HG02885 (cell line): Measurements from ENCODE around the gene PAQR7.

Experiments
- ATAC-seq: cut with Tn5 transposase; IDR thresholded peaks from one replicate; pipeline ENCODE4 v1.9.1; 2021; ENCODE audit warnings: mild to moderate bottlenecking; ENCODE audit not compliant: unreplicated experiment, poor library complexity

PAQR7 gene, protein sequence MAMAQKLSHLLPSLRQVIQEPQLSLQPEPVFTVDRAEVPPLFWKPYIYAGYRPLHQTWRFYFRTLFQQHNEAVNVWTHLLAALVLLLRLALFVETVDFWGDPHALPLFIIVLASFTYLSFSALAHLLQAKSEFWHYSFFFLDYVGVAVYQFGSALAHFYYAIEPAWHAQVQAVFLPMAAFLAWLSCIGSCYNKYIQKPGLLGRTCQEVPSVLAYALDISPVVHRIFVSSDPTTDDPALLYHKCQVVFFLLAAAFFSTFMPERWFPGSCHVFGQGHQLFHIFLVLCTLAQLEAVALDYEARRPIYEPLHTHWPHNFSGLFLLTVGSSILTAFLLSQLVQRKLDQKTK

DNA sequence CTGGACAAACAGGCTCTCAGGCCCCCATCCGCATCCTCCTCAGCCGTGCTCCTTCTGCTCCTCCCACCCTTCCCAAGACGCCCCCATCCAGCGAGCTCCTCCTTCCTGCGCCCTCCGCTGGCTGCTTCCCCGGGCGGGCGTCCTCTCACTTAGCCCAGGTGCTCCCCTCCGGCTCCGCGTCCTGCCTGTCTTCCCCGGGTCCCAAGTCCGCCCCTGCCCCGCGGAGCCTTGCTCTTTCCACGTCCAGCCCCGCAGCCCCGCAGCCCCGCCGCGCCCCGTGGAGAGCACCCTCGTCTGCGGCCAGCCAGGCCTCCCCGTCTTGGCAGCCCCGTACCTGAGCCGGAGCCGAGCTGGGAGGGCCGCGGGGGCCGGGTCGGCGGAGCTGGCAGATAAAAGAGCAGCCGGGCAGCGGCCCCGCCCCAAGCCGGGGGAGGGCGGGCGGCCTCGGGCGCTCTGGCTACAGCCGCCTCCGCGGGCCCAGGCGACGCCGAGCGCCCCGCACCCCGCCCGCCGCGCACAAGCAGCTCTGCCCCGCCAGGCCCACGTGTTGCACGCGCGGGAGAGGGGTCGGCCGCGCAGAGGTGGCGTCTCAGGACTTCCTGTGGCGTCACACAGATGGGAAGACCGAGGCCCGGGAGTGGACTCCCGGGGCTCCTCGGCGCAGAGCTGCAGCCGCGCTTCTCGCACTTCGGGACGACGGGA is at the start of gene PAQR7:
Gene PAQR7 (minus strand): TSS at position 555 of the 702 bp plus-strand sequence. CDS start 11,869 bp downstream, outside the sequence.
- peak; percentile 69 for ATAC-seq

DNA sequence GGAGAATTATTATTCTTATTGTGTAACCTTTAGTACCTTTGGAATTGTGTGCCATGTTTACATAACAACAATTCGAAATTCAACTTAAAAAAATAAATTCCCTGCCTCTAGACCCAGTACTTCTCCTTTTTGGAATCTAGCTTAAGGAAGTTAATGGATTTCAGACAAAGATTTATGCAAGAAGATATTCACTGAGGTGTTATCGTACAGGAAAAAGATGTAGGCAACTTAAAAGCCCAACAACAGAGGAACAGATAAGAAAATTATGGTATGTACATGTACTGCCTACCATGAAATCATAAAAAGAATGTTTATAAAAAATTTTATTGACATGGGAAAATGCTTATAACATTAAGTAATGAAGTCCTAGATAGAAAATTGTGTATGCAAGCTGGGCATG is 48.9 kb upstream of the PAQR7 start:
- no peak for ATAC-seq

DNA sequence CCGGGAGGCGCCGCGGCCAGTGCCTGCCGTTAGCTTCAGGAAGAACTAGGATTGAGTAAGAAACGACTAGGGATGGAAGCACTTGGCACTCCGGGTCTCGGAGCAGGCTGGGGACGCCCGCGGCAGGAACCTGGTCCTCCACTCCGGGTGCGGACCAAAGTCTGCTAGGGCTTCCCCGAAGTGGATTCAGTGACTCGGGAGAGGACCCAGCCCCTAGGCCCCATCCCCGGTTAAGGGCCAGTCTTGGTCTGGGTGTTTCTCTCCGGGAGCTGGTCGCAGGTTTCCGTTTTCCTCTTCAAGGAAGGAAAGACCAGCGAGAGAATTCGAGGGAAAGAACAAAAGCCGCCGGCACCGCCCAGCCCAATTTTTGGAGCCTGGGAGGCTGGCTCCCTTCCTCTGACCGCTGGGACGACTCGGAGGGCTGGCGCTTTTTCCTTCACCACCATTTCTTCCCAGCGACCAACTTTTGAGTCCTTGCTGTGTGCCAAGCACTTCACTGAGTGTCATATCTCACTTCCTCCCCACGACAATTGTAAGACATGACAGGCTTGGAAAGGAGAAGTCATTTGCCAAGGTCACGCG is 47.6 kb upstream of the PAQR7 start:
- ATAC-seq, result no peak

DNA sequence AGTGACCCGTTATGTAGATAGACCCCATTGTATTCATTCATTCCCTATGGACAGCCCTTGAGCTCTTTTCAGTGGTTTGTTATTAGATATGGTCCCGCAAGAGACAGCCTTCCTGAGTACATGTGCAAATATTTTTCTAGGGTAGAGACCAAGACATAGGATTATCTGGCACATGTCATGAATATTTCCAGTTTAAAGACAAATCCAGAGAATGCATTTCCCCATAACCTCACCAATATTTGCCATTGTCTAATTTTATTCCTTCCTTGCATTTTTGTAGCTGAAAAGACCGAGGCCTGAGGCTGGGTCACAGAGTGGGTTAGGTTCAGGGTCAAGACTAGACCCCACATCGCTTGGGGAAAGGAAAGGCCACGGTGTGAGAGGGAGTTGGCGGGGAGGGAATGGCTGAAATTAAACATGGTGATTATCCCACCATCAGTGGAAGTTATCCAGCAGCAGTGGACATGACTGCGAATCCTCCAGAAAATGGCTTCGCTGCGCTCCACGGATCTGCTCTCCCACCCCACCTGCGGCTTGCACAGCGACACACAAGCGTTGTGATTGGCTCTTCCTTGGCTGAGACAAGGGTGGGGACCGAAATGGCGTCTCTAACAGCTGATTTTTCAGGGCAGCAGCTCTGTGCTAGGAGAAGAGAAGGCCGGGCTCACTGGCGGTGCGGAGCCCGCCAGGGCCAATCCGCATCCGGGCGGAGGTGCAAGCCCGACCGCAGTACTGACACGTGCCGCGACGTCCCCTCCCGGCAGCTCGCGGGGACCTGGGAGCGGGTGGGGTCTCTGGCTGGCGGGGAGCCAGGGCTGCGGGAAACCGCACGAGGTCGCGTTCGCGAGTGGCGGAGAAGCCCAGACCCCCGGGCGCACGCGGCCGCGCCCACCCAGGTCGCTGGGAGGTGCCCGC is 46.8 kb upstream of the PAQR7 start:
- no peak for ATAC-seq

DNA sequence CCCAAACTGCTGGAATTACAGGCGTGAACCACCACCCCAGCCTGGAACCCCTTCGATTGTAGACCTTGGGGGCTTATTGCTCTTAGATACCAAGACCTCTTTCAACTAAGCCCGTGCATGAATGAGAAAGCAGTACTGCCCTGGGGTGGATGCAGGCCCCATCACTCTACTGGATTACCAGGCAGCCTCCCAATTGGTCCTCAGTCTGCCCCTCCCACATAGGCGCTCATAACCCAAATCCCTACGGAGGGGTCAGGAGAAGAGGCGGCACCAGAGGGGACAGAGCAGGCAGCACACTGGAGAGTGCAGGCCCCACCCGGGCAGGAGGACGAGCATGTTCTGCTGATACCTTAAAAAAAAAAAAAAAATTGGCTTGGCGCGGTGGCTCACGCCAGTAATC is 43.1 kb upstream of the PAQR7 start:
- ATAC-seq, result no peak

DNA sequence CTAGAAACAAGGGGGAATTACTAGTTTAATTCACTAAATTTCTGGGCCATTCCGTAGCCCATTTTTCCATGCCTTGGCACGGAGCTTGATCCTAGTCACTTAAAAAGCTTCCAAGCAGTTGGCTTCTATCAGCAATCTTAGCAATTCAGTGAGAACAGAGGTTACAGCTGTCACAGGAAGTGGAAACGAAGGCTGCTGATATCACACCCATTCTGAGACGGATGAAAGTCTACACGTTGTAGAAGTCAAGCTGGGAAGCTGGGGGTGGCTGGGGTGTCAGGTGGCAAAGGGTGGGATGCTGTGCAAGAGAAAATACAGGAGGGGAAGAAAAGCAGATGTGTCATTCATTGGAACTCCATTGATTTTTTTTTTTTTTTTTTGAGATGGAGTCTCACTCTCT is 42.5 kb upstream of the PAQR7 start:
- ATAC-seq, result no peak

DNA sequence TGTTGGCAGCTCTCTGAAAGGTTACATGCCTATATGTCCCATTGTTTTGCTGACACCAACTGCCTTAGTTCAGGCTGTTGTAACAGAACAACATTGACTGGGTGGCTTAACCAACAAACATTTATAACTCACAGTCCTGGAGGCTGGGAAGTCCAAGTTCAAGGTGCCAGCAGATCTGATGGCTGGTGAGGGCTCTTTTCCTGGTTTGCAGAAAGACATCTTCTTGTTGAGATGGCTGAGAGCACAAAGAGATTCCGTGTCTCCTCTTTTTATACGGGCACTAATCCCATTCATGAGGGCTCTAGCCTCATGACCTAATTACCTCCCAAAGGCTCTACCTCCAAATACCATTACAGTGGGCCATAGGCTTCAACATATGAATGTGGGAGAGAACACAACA is 41.0 kb upstream of the PAQR7 start:
- ATAC-seq, result no peak

DNA sequence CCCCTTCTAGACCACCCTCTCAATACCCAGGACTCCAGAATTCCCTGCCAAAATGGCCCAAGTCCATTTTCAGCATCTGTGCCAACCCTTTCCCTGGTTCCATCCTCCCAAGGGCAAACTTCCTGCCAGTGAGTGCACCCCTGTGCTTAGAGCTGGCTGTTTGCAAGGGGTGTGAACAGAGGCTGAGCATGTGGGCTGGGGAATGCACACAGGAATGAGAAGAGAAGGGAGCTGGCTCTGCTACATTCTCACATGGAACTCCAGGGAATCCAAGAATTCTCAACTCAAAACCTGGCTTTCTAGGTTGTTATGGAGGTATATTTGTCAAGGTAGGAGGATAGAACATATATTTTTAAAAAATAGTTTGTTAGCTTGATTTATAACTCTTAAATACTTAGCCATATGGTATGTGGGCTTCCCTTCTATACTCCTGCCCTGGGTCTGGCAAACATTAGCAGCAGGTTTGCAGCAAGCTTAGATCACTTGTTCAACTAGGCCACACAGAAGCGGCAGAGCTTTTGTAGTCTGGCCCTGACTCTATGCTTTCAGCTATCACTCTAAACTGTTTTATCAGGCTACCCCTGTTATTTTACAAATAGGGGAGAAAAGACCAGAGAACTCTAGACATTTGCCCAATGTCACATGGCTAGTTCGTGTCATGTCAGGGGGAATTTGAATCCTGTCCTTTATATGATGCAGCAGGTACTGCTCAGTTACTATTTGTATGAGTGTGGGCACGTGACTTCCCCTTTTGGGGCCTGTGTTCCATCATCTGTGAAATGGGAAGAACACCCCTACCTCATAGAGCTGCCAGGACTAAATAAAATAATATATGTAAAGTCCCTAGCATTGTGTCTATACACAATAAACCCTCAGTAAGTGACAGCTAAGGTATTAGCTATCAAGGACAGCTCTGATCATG is 38.8 kb upstream of the PAQR7 start:
- no peak for ATAC-seq

DNA sequence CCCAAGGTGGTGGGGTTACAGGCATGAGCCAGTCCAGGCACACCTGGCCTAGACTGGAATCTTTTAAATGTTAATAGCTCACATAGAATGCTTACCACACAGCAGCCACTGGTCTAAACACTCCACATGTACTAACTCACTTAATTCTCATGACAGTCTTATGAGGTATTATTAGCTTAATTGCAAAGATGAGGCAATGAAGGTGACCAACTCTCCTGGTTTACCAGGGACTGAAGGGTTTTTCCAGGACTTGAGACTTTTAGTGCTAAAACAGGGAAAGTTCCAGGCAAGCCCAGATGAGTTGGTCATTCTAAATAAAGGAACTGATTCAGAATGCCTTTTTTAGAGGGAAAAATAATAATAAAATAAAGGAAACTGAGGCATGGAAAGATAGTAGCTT is 37.7 kb upstream of the PAQR7 start:
- no peak for ATAC-seq

DNA sequence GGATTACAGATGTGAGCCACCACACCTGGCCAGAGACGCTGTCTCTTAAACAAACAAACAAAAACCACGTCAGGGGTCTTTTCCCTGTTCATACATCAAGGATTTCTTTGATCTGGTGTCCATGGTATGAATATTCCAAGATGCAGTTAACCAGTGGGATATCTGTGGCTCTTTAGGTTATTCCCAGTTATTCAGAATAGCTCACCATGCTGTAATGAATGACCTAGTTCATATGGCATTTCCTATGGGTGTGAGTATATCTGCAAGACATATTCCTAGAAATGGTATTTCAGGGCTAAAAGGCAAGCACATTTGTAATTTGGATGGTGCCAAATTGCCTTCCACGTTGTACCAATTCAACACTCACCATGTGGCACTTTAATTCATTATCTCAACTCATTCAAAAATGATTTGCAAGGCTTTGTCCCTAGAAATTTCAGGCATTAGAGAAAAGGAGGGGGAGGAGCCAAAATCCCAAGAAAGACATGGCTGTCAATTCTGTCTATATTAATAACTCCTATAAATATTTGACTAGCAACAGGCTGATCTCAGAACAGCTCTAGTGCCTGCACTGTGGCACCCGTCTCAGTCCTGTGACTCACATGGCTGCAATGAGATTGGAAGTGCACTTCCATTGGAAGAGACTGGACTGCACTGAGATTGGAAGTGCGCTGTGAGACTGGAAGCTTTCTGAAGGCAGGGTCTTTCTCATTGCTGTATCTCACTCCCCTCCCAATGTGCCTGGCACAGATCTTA is 36.7 kb upstream of the PAQR7 start:
- no peak for ATAC-seq

DNA sequence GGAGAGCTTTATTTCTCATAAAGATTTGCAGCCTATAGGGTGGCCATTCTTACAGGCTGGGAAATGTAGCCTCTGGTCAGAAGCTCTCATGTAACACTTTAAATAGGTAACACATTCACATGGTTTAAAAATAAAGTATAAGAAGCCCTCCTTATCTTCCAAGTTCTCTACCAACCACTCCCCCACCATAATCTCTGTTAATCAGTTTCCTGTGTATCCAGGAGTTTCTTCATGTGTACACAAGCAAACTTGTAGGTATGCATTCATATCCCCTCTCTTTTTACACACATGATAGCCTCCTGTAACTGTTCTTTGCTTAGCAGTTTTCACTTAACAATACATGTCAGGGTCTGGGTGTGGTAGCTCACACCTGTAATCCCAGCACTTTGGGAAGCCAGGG is 35.7 kb upstream of the PAQR7 start:
- no peak for ATAC-seq

DNA sequence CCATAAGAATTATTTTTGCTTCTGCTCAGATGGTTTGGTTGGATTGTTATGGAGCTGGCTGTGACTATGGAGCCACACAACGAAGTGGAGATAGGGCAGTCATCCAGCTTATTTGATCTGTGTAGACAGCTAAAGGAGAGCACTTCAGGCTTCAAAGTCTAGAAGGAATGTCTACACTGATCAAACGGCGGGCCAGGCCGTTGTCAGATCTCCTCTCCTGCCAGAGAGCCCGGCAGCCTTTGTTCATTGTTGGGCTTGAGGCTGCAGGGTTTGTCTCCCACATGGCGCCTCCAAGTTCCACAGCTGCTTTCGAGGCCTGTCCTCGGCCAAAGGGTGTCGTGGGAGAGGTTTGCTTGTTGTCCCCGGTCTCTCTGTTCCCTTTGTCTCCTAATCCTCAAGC is 33.5 kb upstream of the PAQR7 start:
- ATAC-seq, result no peak

DNA sequence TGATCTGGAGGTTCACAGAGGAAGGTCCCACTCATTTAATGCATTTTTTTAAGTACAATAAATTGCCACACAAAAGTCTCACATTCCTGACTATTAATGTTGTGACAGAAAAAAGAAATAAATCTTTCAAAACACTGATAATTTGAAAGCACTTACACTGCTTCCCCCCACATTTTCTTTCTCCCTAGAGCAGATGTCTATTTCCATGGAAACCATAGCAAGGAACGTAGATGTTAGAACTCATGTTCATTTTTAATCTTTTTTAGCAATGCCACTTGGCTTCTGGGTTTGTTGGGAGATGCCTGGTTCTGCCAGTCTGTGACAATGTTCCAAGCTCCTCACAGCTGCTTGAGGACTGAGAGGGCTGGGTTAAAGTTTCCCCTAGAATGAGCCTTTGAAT is 32.7 kb upstream of the PAQR7 start:
- ATAC-seq, result no peak

DNA sequence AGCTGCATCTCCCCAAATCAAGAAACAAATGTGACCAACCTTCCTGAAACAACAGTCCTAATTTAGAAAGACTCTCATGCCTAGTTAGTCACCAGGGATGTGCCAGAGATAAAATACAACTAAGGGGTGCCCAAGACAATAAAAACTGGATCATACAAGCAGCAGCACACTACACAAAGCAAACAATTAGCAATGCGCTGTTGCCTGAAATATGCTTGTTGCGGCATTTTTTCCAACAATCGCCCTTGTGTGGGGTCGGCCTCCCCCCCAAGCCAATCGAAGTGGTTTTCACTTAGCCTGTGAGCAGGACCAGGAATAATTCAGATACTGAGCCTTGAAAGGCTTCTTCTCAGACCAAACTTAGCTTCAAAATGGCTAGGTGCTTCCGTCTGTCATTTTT is 32.1 kb upstream of the PAQR7 start:
- no peak for ATAC-seq

DNA sequence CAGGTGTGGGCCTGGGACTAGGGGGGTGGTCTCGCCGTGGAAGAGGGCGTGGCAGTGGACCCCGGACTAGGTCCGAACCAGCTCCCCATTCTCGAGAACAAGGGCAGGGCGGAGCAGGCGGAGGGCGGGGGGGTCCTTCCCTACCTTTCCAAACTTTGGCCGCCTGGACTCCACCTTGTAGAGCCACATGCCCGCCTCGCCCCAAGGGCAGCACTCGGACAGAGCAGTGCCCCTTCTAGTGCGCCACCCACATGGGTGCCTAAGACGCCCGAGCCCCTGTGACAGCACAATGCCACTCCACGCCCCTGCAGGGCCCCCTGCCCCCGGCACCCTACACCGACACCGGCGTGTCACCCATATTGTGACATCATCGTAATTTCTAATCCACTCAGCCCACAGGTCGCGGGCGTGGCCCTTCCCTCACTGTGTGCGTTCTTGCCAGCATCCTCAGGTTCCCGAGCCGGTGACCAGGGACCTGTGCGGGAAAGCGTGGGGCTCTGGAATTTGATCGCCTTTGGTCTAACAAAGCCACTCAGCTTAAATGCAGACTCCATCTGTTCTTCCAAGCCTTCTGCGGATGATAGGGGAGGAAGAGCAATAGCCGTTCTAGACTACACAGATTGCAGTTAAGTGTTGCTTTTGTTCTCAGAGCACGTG is 31.3 kb upstream of the PAQR7 start:
- no peak for ATAC-seq

DNA sequence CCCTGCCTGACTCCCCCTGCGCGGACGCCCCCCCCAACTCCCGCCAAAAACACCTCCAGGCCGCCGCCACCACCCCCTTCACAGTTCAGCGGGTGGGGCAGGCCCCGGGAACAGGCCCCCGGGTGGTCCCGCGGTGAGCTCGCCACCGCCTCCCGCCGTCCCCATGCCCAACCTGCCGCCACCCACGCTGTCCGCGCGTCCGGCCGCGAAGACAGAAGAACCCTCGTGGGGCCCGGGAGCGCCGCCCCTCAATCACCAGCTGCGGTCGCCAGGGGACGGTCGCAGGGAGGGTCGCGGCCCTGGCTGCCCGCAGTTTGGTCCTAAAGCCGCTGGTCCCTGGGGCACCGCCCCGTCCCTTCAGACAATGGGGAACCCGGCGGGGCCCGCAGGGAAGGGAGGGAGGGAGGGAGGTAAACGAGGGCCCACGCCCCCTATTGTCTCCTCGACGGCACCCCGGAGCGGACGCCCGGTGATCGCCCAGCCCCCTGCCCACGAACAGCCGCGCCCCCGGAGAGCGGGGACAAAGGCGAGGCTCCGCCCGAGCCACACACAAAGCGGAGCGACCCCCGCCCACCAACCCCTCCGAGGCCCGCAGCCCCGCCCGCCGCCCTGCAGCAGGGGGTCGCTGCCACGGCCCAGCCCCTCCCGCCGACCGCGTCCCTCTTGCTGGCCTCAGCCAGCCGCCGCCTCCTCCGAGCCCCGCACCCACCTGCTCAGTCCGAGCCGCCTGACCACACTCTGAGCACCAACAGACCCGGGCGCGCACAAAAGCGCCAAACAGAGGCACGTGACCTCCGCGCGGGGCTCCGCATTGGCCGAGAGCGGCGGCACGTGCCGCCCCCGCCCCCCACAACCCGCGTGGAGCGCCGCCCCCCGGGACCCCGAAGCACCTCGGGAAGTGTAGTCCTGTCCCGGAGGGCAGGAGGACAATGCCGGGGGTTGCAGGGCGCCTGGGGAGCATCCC is 30.5 kb upstream of the PAQR7 start, which contains the start of gene STMN1:
Gene STMN1 (minus strand): TSS at position 740 of the 964 bp plus-strand sequence. CDS start 1,743 bp downstream, outside the sequence.
- peak; percentile 69 for ATAC-seq
